ENCODE measurements around the gene NADSYN1.

The NADSYN1 gene

GRCh38 chr11:71472941-71473792 is 20.2 kb downstream of the NADSYN1 start:
- in situ Hi-C loops (cut with MboI; ENCODE audit: low sequenced_read_pairs), result no loop called here

- in situ Hi-C loops (cut with MboI; ENCODE audit: low sequenced_read_pairs), result no loop called here
Measured at GRCh38 chr11:71473793-71474080, 20.7 kb downstream of the NADSYN1 start.

- in situ Hi-C loops (cut with MboI; ENCODE audit: low sequenced_read_pairs), result no loop called here
Measured at GRCh38 chr11:71474141-71474770, 21.3 kb downstream of the NADSYN1 start.

- in situ Hi-C loops (cut with MboI; ENCODE audit: low sequenced_read_pairs), result no loop called here
Measured at GRCh38 chr11:71474771-71475483, 21.9 kb downstream of the NADSYN1 start.

GRCh38 chr11:71476031-71476430 is 23.0 kb downstream of the NADSYN1 start:
- in situ Hi-C loops (cut with MboI; ENCODE audit: low sequenced_read_pairs), result no loop called here

- in situ Hi-C loops (cut with MboI; ENCODE audit: low sequenced_read_pairs), result no loop called here
Measured at GRCh38 chr11:71476926-71477640, 24.1 kb downstream of the NADSYN1 start.

- in situ Hi-C loops (cut with MboI; ENCODE audit: low sequenced_read_pairs), result no loop called here
Measured at GRCh38 chr11:71477641-71478527, 24.9 kb downstream of the NADSYN1 start.

GRCh38 chr11:71478528-71478840 is 25.5 kb downstream of the NADSYN1 start:
- in situ Hi-C loops (cut with MboI; ENCODE audit: low sequenced_read_pairs), result no loop called here

GRCh38 chr11:71481101-71481960 is 28.3 kb downstream of the NADSYN1 start:
- in situ Hi-C loops (cut with MboI; ENCODE audit: low sequenced_read_pairs), result no loop called here

GRCh38 chr11:71482216-71482615 is 29.2 kb downstream of the NADSYN1 start:
- in situ Hi-C loops (cut with MboI; ENCODE audit: low sequenced_read_pairs), result no loop called here

- in situ Hi-C loops (cut with MboI; ENCODE audit: low sequenced_read_pairs), result no loop called here
Measured at GRCh38 chr11:71482746-71483364, 29.9 kb downstream of the NADSYN1 start.

- in situ Hi-C loops (cut with MboI; ENCODE audit: low sequenced_read_pairs), result no loop called here
Measured at GRCh38 chr11:71483692-71484091, 30.7 kb downstream of the NADSYN1 start.

GRCh38 chr11:71484248-71485062 is 31.5 kb downstream of the NADSYN1 start:
- in situ Hi-C loops (cut with MboI; ENCODE audit: low sequenced_read_pairs), result no loop called here

GRCh38 chr11:71485063-71485399 is 32.0 kb downstream of the NADSYN1 start:
- in situ Hi-C loops (cut with MboI; ENCODE audit: low sequenced_read_pairs), result no loop called here

GRCh38 chr11:71485466-71485865 is 32.5 kb downstream of the NADSYN1 start:
- in situ Hi-C loops (cut with MboI; ENCODE audit: low sequenced_read_pairs), result no loop called here

- in situ Hi-C loops (cut with MboI; ENCODE audit: low sequenced_read_pairs), result no loop called here
Measured at GRCh38 chr11:71486320-71486719, 33.3 kb downstream of the NADSYN1 start.

GRCh38 chr11:71488681-71489270 is 35.8 kb downstream of the NADSYN1 start:
- in situ Hi-C loops (cut with MboI; ENCODE audit: low sequenced_read_pairs), result no loop called here
